SKM-1 treated with dmso at 0.1 percent for 144 hours (cell line): Measurements from ENCODE around the gene CTNND1.

Experiments used
- DNase-seq: peaks from one replicate; lab custom pipeline; 2025; ENCODE audit not compliant: unreplicated experiment; lab: John Stamatoyannopoulos, UW

CTNND1 gene

GRCh38 chr11:57868491-57868890 is 106.9 kb downstream of the CTNND1 start:
- DNase-seq: no peak
